Measurements from ENCODE around the gene KRTAP5-6.

Gene KRTAP5-6

GRCh38 chr11:1705126-1706052 lies 8.4 kb downstream of the KRTAP5-6 start:
- no peak for TF ChIP-seq CTCF (IDR thresholded peaks at IDR 0.05; ENCODE audit: insufficient read depth, missing control alignments)
- DNase-seq (ENCODE audit: insufficient read length, low spot score) = no peak
- no peak for FAIRE-seq

GRCh38 chr11:1706634-1707400 lies 9.8 kb downstream of the KRTAP5-6 start:
- no peak for DNase-seq (ENCODE audit: insufficient read length, low spot score)
- no peak for TF ChIP-seq CTCF (IDR thresholded peaks at IDR 0.05; ENCODE audit: insufficient read depth, missing control alignments)

GRCh38 chr11:1707751-1708150 lies 10.8 kb downstream of the KRTAP5-6 start:
- FAIRE-seq = no peak
- no peak for DNase-seq (ENCODE audit: insufficient read length, low spot score)
- no peak for TF ChIP-seq CTCF (IDR thresholded peaks at IDR 0.05; ENCODE audit: insufficient read depth, missing control alignments)

More at GRCh38 chr11:1706634-1707400, 9.8 kb downstream of the KRTAP5-6 start:
- no peak for FAIRE-seq

GRCh38 chr11:1708716-1709115 lies 11.7 kb downstream of the KRTAP5-6 start:
- no peak for DNase-seq (ENCODE audit: insufficient read length, low spot score)
- no peak for TF ChIP-seq CTCF (IDR thresholded peaks at IDR 0.05; ENCODE audit: insufficient read depth, missing control alignments)
- FAIRE-seq = no peak

- FAIRE-seq = no peak
- TF ChIP-seq CTCF (IDR thresholded peaks at IDR 0.05; ENCODE audit: insufficient read depth, missing control alignments) = no peak
- DNase-seq (ENCODE audit: insufficient read length, low spot score) = no peak
Observed at GRCh38 chr11:1714908-1715885, 18.2 kb downstream of the KRTAP5-6 start.

GRCh38 chr11:1717745-1718144 lies 20.8 kb downstream of the KRTAP5-6 start:
- DNase-seq (ENCODE audit: insufficient read length, low spot score) (no peak), FAIRE-seq (no peak)
- TF ChIP-seq CTCF (IDR thresholded peaks at IDR 0.05; ENCODE audit: insufficient read depth, missing control alignments) = no peak

All from D721Med (cell line).